Ascending aorta (tissue), 2 donors: ENCODE data around the gene CCDC50. TPM values are rescaled to one million over a fixed set of nuclear protein-coding genes. Genes with fewer than 3 reads are reported as not detected.
A peak's percentile ranks its signal among the peaks of the same experiment; 100 is the strongest.

Source experiments
- DNase-seq, 2 donors: peaks; one replicate each; pipeline ENCODE4 v3.0.0-alpha.2; 2019; ENCODE audit warnings: low spot score in 2 of 2
- H3K27ac ChIP-seq, 2 donors: fragments of 200-600 bp; sonication (generic); one replicate each; pipeline ENCODE4 v1.5.1; 2016 to 2017; ENCODE audit warnings: mild to moderate bottlenecking in 1 of 2
- H3K27me3 ChIP-seq: fragments of 200-600 bp; sonication (generic); one replicate; pipeline ENCODE4 v1.5.1; 2017
- H3K36me3 ChIP-seq, 2 donors: fragments of 200-600 bp; sonication (generic); one replicate each; pipeline ENCODE4 v1.5.1; 2016
- H3K4me1 ChIP-seq, 2 donors: fragments of 200-600 bp; sonication (generic); one replicate each; pipeline ENCODE4 v1.5.1; 2016 to 2017; ENCODE audit warnings: mild to moderate bottlenecking in 1 of 2
- H3K4me3 ChIP-seq, 2 donors: fragments of 200-600 bp; sonication (generic); one replicate each; pipeline ENCODE4 v1.5.1; 2016 to 2017; ENCODE audit warnings: mild to moderate bottlenecking in 1 of 2
- H3K9me3 ChIP-seq, 2 donors: fragments of 200-600 bp; sonication (generic); one replicate each; pipeline ENCODE4 v1.5.1; 2016
- CTCF ChIP-seq, 3 experiments: fragments of 200-600 bp in 2 of 3; fragments of 450-650 bp in 1 of 3; sonication (generic) in 2 of 3; IDR thresholded peaks; one replicate each; pipeline ENCODE4 v1.5.1; 2016 to 2019; ENCODE audit warnings: antibody characterized with exemption in 3 of 3, mild to moderate bottlenecking in 1 of 3, moderate library complexity in 1 of 3
- intact Hi-C: fragments of 100-400 bp; cut with DNase I; formaldehyde crosslinking; loops from one replicate; pipeline ENCODE4 v1.15.1; 2023
- total RNA-seq: library from RNA; depleted of rRNA; stranded (reverse); fragments of >200 nt; gene quantifications from one replicate; pipeline ENCODE4 v1.1.0, GENCODE V29; 2016

Gene CCDC50
- total RNA-seq, 1 donor from 2014 or later: 82.8 TPM

DNA sequence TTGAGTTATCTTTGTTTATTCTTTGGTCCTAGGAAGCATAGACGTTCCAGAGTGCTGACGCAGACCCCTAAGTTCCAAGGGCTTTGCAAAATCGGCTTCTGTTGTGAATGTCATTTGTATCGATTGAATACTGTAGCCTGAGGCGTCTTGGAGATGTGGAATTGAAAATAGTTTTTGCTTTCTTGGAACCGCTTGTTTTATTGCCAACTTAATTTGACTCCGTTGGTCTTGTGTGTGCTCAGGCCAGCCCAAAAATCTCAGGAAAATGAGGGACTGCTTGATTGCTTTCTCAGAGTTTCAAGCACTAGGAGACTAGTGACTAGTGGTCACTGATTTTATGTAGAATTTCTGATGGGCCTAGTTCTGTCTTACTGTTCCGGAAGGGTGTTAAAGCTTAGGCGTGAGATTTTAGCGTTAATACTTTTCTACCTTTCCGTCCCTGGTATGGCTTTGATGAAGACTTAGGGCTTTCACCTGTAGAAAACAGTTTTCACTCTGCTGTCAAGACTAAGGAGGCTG is 1.4 kb downstream of the CCDC50 start:
- no peak for TF ChIP-seq CTCF (IDR thresholded peaks at IDR 0.05)
- Histone ChIP-seq H3K36me3 (no peaks in the 10 kb centered on the region), H3K4me1 (peaks cover 3 to 24% of the 10 kb centered on the region in 2 donors), H3K9me3 (no peaks in the 10 kb centered on the region), H3K27ac (peak overlapping the region; percentile 92 to 99), H3K27me3 (no peaks in the 10 kb centered on the region), H3K4me3 (peak overlapping the region; percentile 87 to 100)
- intact Hi-C loops: no loop called here
- DNase-seq: no peak

- Histone ChIP-seq H3K4me3 (peak overlapping the region; percentile 87 to 100), H3K36me3 (no peaks in the 10 kb centered on the region), H3K27me3 (no peaks in the 10 kb centered on the region), H3K9me3 (no peaks in the 10 kb centered on the region), H3K4me1 (peaks cover 3 to 27% of the 10 kb centered on the region in 2 donors), H3K27ac (peak overlapping the region; percentile 92 to 99)
- intact Hi-C loops: no loop called here
- no peak for DNase-seq
- TF ChIP-seq CTCF (IDR thresholded peaks at IDR 0.05): no peak
Observed at GRCh38 chr3:191331388-191331787, 2.2 kb downstream of the CCDC50 start.

GRCh38 chr3:191333298-191333880 is 4.2 kb downstream of the CCDC50 start:
- no peaks in the 10 kb centered on the region for H3K9me3 ChIP-seq
- peak overlapping the region in 1 of 2 donors; percentile 11 for H3K27ac ChIP-seq
- H3K4me1 ChIP-seq: peaks cover 3 to 33% of the 10 kb centered on the region in 2 donors
- DNase-seq: no peak
- no peak for TF ChIP-seq CTCF (IDR thresholded peaks at IDR 0.05)
- no peaks in the 10 kb centered on the region for H3K36me3 ChIP-seq
- intact Hi-C loops: no loop called here
- no peaks in the 10 kb centered on the region for H3K27me3 ChIP-seq
- no peak overlapping the region for H3K4me3 ChIP-seq

DNA sequence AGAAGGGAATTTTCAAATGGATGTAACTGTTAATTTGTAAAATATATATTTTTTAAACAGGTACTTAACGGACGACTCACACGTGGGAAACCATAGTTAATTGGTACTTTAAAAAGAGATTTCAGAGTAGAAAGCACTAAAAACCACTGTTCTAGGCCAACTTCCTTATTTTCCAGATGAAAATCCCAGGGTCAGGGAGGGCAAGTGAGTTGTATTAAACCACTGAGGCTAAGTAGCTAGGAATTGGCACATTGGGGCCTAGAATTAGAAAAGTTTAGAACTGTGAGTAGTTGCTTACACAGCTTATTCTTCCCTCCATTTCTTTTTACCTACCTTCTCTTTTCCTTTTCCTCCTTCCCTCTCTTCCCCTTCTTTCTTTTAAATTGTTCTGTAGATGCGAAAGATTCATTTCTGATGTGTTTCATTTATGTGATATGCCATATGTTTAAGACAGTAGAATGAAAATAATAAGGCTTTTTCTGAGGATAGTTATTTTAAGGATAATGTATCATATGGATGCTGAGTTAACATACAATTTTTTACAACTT is 5.2 kb downstream of the CCDC50 start:
- Histone ChIP-seq H3K27me3 (no peaks in the 10 kb centered on the region), H3K4me3 (no peak overlapping the region), H3K27ac (no peak overlapping the region), H3K9me3 (no peaks in the 10 kb centered on the region), H3K36me3 (no peaks in the 10 kb centered on the region), H3K4me1 (peaks cover 0 to 36% of the 10 kb centered on the region in 2 donors)
- no peak for DNase-seq
- intact Hi-C loops: no loop called here
- no peak for TF ChIP-seq CTCF (IDR thresholded peaks at IDR 0.05)

GRCh38 chr3:191336833-191337232 is 7.6 kb downstream of the CCDC50 start:
- no peak overlapping the region for H3K27ac ChIP-seq
- peaks cover 0 to 49% of the 10 kb centered on the region in 2 donors for H3K4me1 ChIP-seq
- intact Hi-C loops: no loop called here
- no peaks in the 10 kb centered on the region for H3K36me3 ChIP-seq
- H3K9me3 ChIP-seq: no peaks in the 10 kb centered on the region
- DNase-seq: no peak
- no peak for TF ChIP-seq CTCF (IDR thresholded peaks at IDR 0.05)
- H3K27me3 ChIP-seq: no peaks in the 10 kb centered on the region
- no peak overlapping the region for H3K4me3 ChIP-seq
